WTC11 (cell line): ENCODE results near the gene DNA2.

ENCODE experiments used
- FOXJ3 ChIP-seq: sonication (generic); formaldehyde crosslinking; IDR thresholded peaks from 2 replicates; pipeline ENCODE4 v1.9.0; 2021; ENCODE audit warnings: missing genetic modification reagents, mild to moderate bottlenecking, borderline replicate concordance
- NFATC4 ChIP-seq: fragments of 250-450 bp; sonication (Bioruptor Pico); IDR thresholded peaks from 2 replicates; pipeline ENCODE4 v1.9.0; 2021; ENCODE audit warnings: mild to moderate bottlenecking
- NR2C2 ChIP-seq: sonication (generic); formaldehyde crosslinking; IDR thresholded peaks from 2 replicates; pipeline ENCODE4 v1.8.0; 2022; ENCODE audit warnings: mild to moderate bottlenecking, missing genetic modification reagents

GRCh38 chr10:68367121-68367520 is 104.7 kb downstream of the DNA2 start:
- no peak for TF ChIP-seq NFATC4 (CRISPR knock-in tag)
- no peak for TF ChIP-seq FOXJ3
- no peak for TF ChIP-seq NR2C2
